Measurements from ENCODE around the gene GPR35. TPM values are rescaled to one million over a fixed set of nuclear protein-coding genes. Genes with fewer than 3 reads are reported as not detected.
A peak's percentile ranks its signal among the peaks of the same experiment; 100 is the strongest.

The GPR35 gene
- total and polyA plus RNA-seq, 2 of the 13 experiments (the other 11 are each of a cell fraction or from before 2014, with no cell fraction given), result 27.1 to 44.2 TPM

DNA sequence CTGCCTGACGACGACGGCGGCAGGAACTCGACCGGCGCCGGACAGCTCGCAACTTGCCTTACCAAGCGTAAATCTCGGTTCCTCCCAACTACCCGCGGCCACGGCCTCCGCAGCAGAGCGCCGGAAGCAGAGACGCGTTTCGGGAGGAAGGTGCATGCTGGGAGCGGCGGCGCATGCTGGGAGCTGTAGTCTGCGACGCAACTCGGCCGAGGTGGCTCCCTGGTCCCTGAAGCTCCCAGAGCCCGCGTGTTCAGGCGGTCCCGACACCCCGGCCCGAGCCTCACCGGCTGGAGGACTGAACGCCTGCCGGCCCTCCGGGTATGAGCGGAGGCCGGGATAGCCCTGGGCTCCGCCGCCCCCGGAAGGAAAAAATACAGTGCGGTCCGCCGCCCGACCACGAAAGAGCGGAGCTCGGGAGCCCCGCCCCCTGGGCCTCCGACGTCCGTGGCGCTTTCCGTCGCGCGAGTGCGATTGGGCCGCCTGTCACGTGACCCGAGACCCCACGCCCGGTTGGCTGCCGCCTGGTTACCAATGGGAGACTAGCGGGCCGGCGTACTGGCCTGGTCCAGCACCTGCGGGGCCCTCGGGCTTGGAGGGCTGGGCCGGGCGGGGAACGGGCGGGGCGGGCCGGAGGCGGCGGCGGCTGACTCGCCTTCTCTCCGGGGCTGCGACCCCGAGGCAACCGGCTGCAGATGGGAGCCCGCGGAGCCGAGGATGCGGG is 38.9 kb upstream of the GPR35 start, which contains the start of gene CAPN10 (continued):
- TF ChIP-seq ZNF746 (CRISPR knock-in tag; IDR thresholded peaks at IDR 0.05), result no peak
- peak; percentile 75; the same call in 1 of the 2 replicates for TF ChIP-seq SRY (CRISPR knock-in tag; IDR thresholded peaks at IDR 0.05)
- TF ChIP-seq ZNF367 (CRISPR knock-in tag; IDR thresholded peaks at IDR 0.05; ENCODE audit: borderline replicate concordance), result no peak
- peak; percentile 81; the same call in 1 of the 2 replicates for TF ChIP-seq FOXK1 (CRISPR knock-in tag; IDR thresholded peaks at IDR 0.05; ENCODE audit: borderline replicate concordance, low read depth)
- TF ChIP-seq ZNF10 (CRISPR knock-in tag; IDR thresholded peaks at IDR 0.05; ENCODE audit: borderline replicate concordance, low read depth), result no peak
- TF ChIP-seq, protein P1, sequence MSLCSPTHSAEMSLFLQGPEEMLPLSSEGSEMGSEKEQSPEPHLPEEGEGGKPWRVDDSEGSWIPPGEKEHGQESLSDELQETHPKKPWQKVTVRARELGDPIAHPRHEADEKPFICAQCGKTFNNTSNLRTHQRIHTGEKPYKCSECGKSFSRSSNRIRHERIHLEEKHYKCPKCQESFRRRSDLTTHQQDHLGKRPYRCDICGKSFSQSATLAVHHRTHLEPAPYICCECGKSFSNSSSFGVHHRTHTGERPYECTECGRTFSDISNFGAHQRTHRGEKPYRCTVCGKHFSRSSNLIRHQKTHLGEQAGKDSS (CRISPR knock-in tag; IDR thresholded peaks at IDR 0.05; ENCODE audit: borderline replicate concordance, low read depth), result no peak; the same call in 1 of the 2 replicates
- TF ChIP-seq, protein P2, sequence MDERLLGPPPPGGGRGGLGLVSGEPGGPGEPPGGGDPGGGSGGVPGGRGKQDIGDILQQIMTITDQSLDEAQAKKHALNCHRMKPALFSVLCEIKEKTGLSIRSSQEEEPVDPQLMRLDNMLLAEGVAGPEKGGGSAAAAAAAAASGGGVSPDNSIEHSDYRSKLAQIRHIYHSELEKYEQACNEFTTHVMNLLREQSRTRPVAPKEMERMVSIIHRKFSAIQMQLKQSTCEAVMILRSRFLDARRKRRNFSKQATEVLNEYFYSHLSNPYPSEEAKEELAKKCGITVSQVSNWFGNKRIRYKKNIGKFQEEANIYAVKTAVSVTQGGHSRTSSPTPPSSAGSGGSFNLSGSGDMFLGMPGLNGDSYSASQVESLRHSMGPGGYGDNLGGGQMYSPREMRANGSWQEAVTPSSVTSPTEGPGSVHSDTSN (CRISPR knock-in tag; IDR thresholded peaks at IDR 0.05), result no peak
- peak; percentile 86 for TF ChIP-seq ISL2 (CRISPR knock-in tag; IDR thresholded peaks at IDR 0.05)
- TF ChIP-seq, protein P3, sequence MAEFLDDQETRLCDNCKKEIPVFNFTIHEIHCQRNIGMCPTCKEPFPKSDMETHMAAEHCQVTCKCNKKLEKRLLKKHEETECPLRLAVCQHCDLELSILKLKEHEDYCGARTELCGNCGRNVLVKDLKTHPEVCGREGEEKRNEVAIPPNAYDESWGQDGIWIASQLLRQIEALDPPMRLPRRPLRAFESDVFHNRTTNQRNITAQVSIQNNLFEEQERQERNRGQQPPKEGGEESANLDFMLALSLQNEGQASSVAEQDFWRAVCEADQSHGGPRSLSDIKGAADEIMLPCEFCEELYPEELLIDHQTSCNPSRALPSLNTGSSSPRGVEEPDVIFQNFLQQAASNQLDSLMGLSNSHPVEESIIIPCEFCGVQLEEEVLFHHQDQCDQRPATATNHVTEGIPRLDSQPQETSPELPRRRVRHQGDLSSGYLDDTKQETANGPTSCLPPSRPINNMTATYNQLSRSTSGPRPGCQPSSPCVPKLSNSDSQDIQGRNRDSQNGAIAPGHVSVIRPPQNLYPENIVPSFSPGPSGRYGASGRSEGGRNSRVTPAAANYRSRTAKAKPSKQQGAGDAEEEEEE (CRISPR knock-in tag; IDR thresholded peaks at IDR 0.05; ENCODE audit: borderline replicate concordance), result peak; percentile 60; the same call in 1 of the 2 replicates
- TF ChIP-seq SMARCC2 (IDR thresholded peaks at IDR 0.05), result no peak
- TF ChIP-seq SMARCE1 (IDR thresholded peaks at IDR 0.05; ENCODE audit: borderline replicate concordance), result no peak
- peak; percentile 67 for TF ChIP-seq RXRA (CRISPR knock-in tag; IDR thresholded peaks at IDR 0.05)
- no peak; the same call in 1 of the 2 replicates for TF ChIP-seq ZNF772 (CRISPR knock-in tag; IDR thresholded peaks at IDR 0.05)
- TF ChIP-seq, protein P4, sequence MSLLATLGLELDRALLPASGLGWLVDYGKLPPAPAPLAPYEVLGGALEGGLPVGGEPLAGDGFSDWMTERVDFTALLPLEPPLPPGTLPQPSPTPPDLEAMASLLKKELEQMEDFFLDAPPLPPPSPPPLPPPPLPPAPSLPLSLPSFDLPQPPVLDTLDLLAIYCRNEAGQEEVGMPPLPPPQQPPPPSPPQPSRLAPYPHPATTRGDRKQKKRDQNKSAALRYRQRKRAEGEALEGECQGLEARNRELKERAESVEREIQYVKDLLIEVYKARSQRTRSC (CRISPR knock-in tag; IDR thresholded peaks at IDR 0.05; ENCODE audit: low read depth), result 0 out of 2 replicates have a peak, but pooled peaks have one; percentile 3
- TF ChIP-seq SIX4 (CRISPR knock-in tag; IDR thresholded peaks at IDR 0.05), result peak; percentile 45; the same call in 1 of the 2 replicates
- TF ChIP-seq ZNF549 (CRISPR knock-in tag; IDR thresholded peaks at IDR 0.05), result no peak
- TF ChIP-seq, protein P5, sequence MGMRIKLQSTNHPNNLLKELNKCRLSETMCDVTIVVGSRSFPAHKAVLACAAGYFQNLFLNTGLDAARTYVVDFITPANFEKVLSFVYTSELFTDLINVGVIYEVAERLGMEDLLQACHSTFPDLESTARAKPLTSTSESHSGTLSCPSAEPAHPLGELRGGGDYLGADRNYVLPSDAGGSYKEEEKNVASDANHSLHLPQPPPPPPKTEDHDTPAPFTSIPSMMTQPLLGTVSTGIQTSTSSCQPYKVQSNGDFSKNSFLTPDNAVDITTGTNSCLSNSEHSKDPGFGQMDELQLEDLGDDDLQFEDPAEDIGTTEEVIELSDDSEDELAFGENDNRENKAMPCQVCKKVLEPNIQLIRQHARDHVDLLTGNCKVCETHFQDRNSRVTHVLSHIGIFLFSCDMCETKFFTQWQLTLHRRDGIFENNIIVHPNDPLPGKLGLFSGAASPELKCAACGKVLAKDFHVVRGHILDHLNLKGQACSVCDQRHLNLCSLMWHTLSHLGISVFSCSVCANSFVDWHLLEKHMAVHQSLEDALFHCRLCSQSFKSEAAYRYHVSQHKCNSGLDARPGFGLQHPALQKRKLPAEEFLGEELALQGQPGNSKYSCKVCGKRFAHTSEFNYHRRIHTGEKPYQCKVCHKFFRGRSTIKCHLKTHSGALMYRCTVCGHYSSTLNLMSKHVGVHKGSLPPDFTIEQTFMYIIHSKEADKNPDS (CRISPR knock-in tag; IDR thresholded peaks at IDR 0.05), result peak; percentile 11; the same call in 1 of the 2 replicates
- TF ChIP-seq ZNF33A (CRISPR knock-in tag; IDR thresholded peaks at IDR 0.05; ENCODE audit: borderline replicate concordance), result no peak
- TF ChIP-seq SUZ12 (IDR thresholded peaks at IDR 0.05; ENCODE audit: low read depth, low read length), result peak; percentile 94
- TF ChIP-seq XBP1 (CRISPR knock-in tag; IDR thresholded peaks at IDR 0.05), result no peak
- 0 out of 2 replicates have a peak, but pooled peaks have one; percentile 13 for TF ChIP-seq RFX3 (CRISPR knock-in tag; IDR thresholded peaks at IDR 0.05)
- TF ChIP-seq KMT2A (CRISPR knock-in tag; IDR thresholded peaks at IDR 0.05), result peak; percentile 96
- no peak; the same call in 1 of the 2 replicates for TF ChIP-seq ZBTB38 (CRISPR knock-in tag; IDR thresholded peaks at IDR 0.05)
- no peak for TF ChIP-seq ZNF224 (CRISPR knock-in tag; IDR thresholded peaks at IDR 0.05)
- no peak for TF ChIP-seq ADNP (CRISPR knock-in tag; IDR thresholded peaks at IDR 0.05)
